Measurements from ENCODE around the gene STIM2.
A peak's percentile ranks its signal among the peaks of the same experiment; 100 is the strongest.

Gene STIM2

DNA sequence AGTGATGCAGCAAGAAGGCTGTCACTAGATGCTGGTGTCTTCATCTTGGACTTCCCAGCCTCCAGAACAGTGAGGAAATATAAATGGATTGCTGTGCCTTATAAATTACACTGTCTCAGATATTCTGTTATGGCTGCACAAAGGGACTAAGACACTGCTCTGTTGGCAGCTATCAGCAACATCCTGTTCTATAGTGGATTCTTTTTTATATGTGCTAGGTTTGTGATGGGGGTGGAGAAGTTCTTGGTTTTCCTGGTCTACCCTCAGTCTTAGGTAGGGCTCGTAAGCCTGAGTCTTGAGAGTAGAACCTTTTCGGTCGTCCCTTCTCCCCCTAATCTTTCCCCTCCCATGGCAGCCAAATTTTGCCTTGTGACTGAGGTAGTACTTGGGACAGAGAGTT lies 17.3 kb downstream of the STIM2 start:
- no peaks in the 10 kb centered on the region for H3K36me3 ChIP-seq (ENCODE audit: low read depth)
- H3K27me3 ChIP-seq (ENCODE audit: insufficient read depth, poor library complexity, severe bottlenecking) = no peaks in the 10 kb centered on the region
- H3K9me3 ChIP-seq (ENCODE audit: severe bottlenecking) = no peaks in the 10 kb centered on the region
- no peak overlapping the region for H3K27ac ChIP-seq (ENCODE audit: poor library complexity, severe bottlenecking)
- H3K4me1 ChIP-seq (ENCODE audit: insufficient read depth, poor library complexity, severe bottlenecking) = peaks cover 12% of the 10 kb centered on the region
- TF ChIP-seq, protein P1, sequence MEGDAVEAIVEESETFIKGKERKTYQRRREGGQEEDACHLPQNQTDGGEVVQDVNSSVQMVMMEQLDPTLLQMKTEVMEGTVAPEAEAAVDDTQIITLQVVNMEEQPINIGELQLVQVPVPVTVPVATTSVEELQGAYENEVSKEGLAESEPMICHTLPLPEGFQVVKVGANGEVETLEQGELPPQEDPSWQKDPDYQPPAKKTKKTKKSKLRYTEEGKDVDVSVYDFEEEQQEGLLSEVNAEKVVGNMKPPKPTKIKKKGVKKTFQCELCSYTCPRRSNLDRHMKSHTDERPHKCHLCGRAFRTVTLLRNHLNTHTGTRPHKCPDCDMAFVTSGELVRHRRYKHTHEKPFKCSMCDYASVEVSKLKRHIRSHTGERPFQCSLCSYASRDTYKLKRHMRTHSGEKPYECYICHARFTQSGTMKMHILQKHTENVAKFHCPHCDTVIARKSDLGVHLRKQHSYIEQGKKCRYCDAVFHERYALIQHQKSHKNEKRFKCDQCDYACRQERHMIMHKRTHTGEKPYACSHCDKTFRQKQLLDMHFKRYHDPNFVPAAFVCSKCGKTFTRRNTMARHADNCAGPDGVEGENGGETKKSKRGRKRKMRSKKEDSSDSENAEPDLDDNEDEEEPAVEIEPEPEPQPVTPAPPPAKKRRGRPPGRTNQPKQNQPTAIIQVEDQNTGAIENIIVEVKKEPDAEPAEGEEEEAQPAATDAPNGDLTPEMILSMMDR (IDR thresholded peaks at IDR 0.05; ENCODE audit: poor library complexity, severe bottlenecking) = no peak
- ATAC-seq (ENCODE audit: low read depth) = no peak
- no peak overlapping the region for H3K4me3 ChIP-seq (ENCODE audit: severe bottlenecking)
- no peak for DNase-seq (ENCODE audit: low spot score)

DNA sequence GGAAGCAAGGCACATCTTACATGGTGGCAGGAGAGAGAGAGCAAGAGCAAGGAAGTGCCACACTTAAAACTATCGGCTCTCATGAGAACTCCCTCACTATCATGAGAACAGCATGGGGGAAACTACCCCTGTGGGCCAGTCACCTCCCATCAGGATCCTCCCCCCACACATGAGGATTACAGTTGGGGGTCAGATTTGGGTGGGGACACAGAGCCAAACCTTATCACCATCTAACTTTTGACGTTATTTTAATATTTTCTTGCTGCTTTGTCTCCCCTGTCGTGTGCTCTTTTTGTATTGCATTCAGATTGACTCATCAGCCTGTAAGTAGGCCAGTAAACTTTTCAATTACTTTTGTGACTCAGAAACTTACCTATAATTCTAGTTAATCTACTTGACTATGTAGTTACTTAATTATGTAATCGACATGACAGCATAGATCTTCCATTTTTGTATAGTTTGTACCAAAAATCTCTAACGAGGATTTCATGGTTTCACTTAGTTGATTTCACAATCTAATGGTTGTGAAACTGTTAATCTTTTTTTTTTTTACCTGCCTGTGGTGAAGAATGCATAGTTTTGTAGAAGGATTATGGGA lies 18.3 kb downstream of the STIM2 start:
- ATAC-seq (ENCODE audit: low read depth) (peak; percentile 85), DNase-seq (ENCODE audit: low spot score) (no peak)
- Histone ChIP-seq H3K4me1 (ENCODE audit: insufficient read depth, poor library complexity, severe bottlenecking) (peaks cover 12% of the 10 kb centered on the region), H3K9me3 (ENCODE audit: severe bottlenecking) (no peaks in the 10 kb centered on the region), H3K27ac (ENCODE audit: poor library complexity, severe bottlenecking) (peak overlapping the region; percentile 42), H3K36me3 (ENCODE audit: low read depth) (no peaks in the 10 kb centered on the region), H3K4me3 (ENCODE audit: severe bottlenecking) (no peak overlapping the region), H3K27me3 (ENCODE audit: insufficient read depth, poor library complexity, severe bottlenecking) (no peaks in the 10 kb centered on the region)
- TF ChIP-seq, protein P1 (IDR thresholded peaks at IDR 0.05; ENCODE audit: poor library complexity, severe bottlenecking) = no peak

DNA sequence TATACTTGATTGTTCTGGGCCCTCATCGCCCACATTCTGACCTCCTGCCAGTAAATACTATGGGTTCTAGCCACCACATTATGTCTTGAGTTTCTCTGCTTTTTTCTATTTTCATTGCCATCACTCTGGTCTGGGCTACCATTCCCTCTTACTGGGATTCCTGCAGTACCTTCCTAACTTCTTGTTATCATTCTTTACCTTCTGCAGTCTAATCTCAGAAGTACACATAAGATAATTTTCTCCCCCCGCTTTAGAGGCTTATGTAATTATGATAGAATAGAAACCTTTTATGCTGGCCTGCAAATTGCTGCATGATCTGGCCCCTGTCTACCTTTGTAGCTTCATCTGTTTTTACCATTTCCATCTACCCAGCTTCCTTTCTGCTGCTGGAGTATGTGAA lies 19.2 kb downstream of the STIM2 start:
- H3K27me3 ChIP-seq (ENCODE audit: insufficient read depth, poor library complexity, severe bottlenecking) = no peaks in the 10 kb centered on the region
- no peak overlapping the region for H3K4me3 ChIP-seq (ENCODE audit: severe bottlenecking)
- no peaks in the 10 kb centered on the region for H3K36me3 ChIP-seq (ENCODE audit: low read depth)
- H3K9me3 ChIP-seq (ENCODE audit: severe bottlenecking) = no peaks in the 10 kb centered on the region
- H3K4me1 ChIP-seq (ENCODE audit: insufficient read depth, poor library complexity, severe bottlenecking) = peaks cover 12% of the 10 kb centered on the region
- DNase-seq (ENCODE audit: low spot score) (no peak), ATAC-seq (ENCODE audit: low read depth) (no peak)
- TF ChIP-seq, protein P1 (IDR thresholded peaks at IDR 0.05; ENCODE audit: poor library complexity, severe bottlenecking) = no peak
- H3K27ac ChIP-seq (ENCODE audit: poor library complexity, severe bottlenecking) = peak overlapping the region; percentile 42

DNA sequence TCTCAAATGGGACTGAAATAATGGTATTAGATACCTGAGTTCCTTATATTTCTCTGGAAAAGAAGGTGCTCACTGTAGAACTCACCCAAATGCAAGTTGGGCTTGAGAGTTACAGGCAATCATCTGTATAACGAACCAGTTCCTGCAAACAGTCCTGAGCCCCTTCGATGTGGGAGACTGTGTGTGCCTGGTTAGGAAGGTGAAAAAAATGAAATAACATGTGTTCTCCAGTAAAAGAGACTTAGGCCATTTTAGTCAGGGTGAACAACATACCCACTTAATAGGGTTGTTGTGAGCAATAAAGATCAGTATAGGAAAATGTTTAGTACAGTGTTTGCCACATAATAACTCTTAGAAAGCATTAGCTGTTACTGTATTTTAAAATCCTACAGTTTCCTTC lies 23.4 kb downstream of the STIM2 start:
- TF ChIP-seq, protein P1 (IDR thresholded peaks at IDR 0.05; ENCODE audit: poor library complexity, severe bottlenecking) = no peak
- ATAC-seq (ENCODE audit: low read depth) = no peak
- no peak overlapping the region for H3K27ac ChIP-seq (ENCODE audit: poor library complexity, severe bottlenecking)
- no peak for DNase-seq (ENCODE audit: low spot score)
- H3K36me3 ChIP-seq (ENCODE audit: low read depth) = no peaks in the 10 kb centered on the region
- H3K4me3 ChIP-seq (ENCODE audit: severe bottlenecking) = no peak overlapping the region
- H3K9me3 ChIP-seq (ENCODE audit: severe bottlenecking) = no peaks in the 10 kb centered on the region
- no peaks in the 10 kb centered on the region for H3K27me3 ChIP-seq (ENCODE audit: insufficient read depth, poor library complexity, severe bottlenecking)
- peaks cover 7% of the 10 kb centered on the region for H3K4me1 ChIP-seq (ENCODE audit: insufficient read depth, poor library complexity, severe bottlenecking)

DNA sequence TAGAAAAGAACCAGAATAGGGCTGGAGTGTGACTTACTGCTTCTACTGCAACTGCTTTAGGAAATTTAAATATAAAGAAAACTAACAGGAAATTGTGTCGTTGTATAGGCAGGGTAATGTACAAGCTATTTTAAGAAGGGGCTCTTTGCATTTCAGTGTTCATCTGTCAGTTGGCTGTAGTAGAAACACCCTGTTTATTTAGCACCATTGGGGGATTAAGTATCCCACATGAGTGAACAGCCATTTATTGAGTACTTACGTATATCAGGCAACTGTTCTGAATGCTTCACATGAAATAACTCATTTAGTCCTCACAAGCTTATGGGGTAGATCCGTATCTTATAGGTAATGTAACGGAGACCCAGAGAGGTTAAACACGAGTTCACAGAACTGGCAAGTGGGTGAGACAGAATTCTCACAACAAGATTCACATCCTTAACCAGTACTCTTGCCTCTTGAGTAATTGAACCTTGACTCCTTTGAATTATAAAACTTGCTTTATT lies 23.9 kb downstream of the STIM2 start:
- Histone ChIP-seq H3K27ac (ENCODE audit: poor library complexity, severe bottlenecking) (no peak overlapping the region), H3K4me1 (ENCODE audit: insufficient read depth, poor library complexity, severe bottlenecking) (peaks cover 3% of the 10 kb centered on the region), H3K36me3 (ENCODE audit: low read depth) (no peaks in the 10 kb centered on the region), H3K27me3 (ENCODE audit: insufficient read depth, poor library complexity, severe bottlenecking) (no peaks in the 10 kb centered on the region), H3K9me3 (ENCODE audit: severe bottlenecking) (no peaks in the 10 kb centered on the region), H3K4me3 (ENCODE audit: severe bottlenecking) (no peak overlapping the region)
- DNase-seq (ENCODE audit: low spot score) (no peak), ATAC-seq (ENCODE audit: low read depth) (no peak)
- TF ChIP-seq, protein P1 (IDR thresholded peaks at IDR 0.05; ENCODE audit: poor library complexity, severe bottlenecking) = no peak
